Chondrocyte (in vitro differentiated cells): Measurements from ENCODE around the gene PPM1G. TPM values are rescaled to one million over a fixed set of nuclear protein-coding genes. Genes with fewer than 3 reads are reported as not detected.
"Not testable (repeated sequence)": the region's sequence is repeated elsewhere in the genome, so short reads cannot be mapped to it uniquely, and the experiment has no call there.

ENCODE experiments used
- DNase-seq: peaks from one replicate; pipeline ENCODE4 v3.0.0; 2021; ENCODE audit warnings: mixed read lengths, low spot score
- H3K27ac Mint-ChIP-seq: one replicate; pipeline ENCODE4 v1.8.0; 2021; ENCODE audit warnings: mild to moderate bottlenecking, moderate library complexity, mixed read lengths; ENCODE audit not compliant: unreplicated experiment
- H3K27me3 Mint-ChIP-seq: 2 replicates; pipeline ENCODE4 v1.8.0; 2021; ENCODE audit warnings: low read depth, mixed read lengths
- H3K36me3 Mint-ChIP-seq: 2 replicates; pipeline ENCODE4 v1.8.0; 2021; ENCODE audit warnings: low read depth, mixed read lengths
- H3K4me1 Mint-ChIP-seq: 2 replicates; pipeline ENCODE4 v1.8.0; 2021; ENCODE audit warnings: low read depth, mild to moderate bottlenecking, mixed read lengths
- H3K4me3 Mint-ChIP-seq: one replicate; pipeline ENCODE4 v1.8.0; 2021; ENCODE audit warnings: mild to moderate bottlenecking, moderate library complexity, mixed read lengths; ENCODE audit not compliant: unreplicated experiment
- H3K9me3 Mint-ChIP-seq: 2 replicates; pipeline ENCODE4 v1.8.0; 2021; ENCODE audit warnings: low read depth, mixed read lengths
- CTCF ChIP-seq: fragments of 200-600 bp; sonication (generic); IDR thresholded peaks from 2 replicates; pipeline ENCODE4 v1.5.0; 2021; ENCODE audit warnings: antibody characterized with exemption, mild to moderate bottlenecking, moderate library complexity
- total RNA-seq: library from RNA; stranded (reverse); gene quantifications from 3 replicates; pipeline ENCODE4 v1.2.1, GENCODE V29; 2021

The PPM1G gene
- total RNA-seq, 1 donor from 2014 or later: 55.7 TPM

- no peak for TF ChIP-seq CTCF
- Mint-ChIP-seq H3K27ac (peak overlapping the region; percentile 98), H3K27me3 (no peaks in the 10 kb centered on the region), H3K36me3 (no peaks in the 10 kb centered on the region), H3K4me3 (peak overlapping the region; percentile 93), H3K9me3 (no peaks in the 10 kb centered on the region), H3K4me1 (peaks cover 35% of the 10 kb centered on the region)
- DNase-seq: no peak
These were observed 18.4 kb upstream of the PPM1G start for GRCh38 chr2:27427863-27428212.

GRCh38 chr2:27425039-27425438, 15.6 kb upstream of the PPM1G start:
- not testable (repeated sequence) for DNase-seq, H3K9me3 Mint-ChIP-seq, H3K27me3 Mint-ChIP-seq, H3K27ac Mint-ChIP-seq, H3K4me3 Mint-ChIP-seq, H3K36me3 Mint-ChIP-seq
- H3K4me1 Mint-ChIP-seq: peaks cover 15% of the 10 kb centered on the region

GRCh38 chr2:27422958-27423357, 13.6 kb upstream of the PPM1G start:
- no peak overlapping the region for H3K4me3 Mint-ChIP-seq
- no peak for DNase-seq
- no peaks in the 10 kb centered on the region for H3K36me3 Mint-ChIP-seq
- TF ChIP-seq CTCF: no peak
- H3K27me3 Mint-ChIP-seq: no peaks in the 10 kb centered on the region
- peaks cover 6% of the 10 kb centered on the region for H3K4me1 Mint-ChIP-seq
- no peak overlapping the region for H3K27ac Mint-ChIP-seq
- no peaks in the 10 kb centered on the region for H3K9me3 Mint-ChIP-seq

GRCh38 chr2:27421660-27422250, 12.4 kb upstream of the PPM1G start:
- no peak for TF ChIP-seq CTCF
- H3K27ac Mint-ChIP-seq: no peak overlapping the region
- H3K4me1 Mint-ChIP-seq: no peaks in the 10 kb centered on the region
- H3K36me3 Mint-ChIP-seq: no peaks in the 10 kb centered on the region
- DNase-seq: no peak
- H3K27me3 Mint-ChIP-seq: no peaks in the 10 kb centered on the region
- no peaks in the 10 kb centered on the region for H3K9me3 Mint-ChIP-seq
- no peak overlapping the region for H3K4me3 Mint-ChIP-seq

GRCh38 chr2:27420996-27421395, 11.6 kb upstream of the PPM1G start:
- no peaks in the 10 kb centered on the region for H3K36me3 Mint-ChIP-seq
- no peak overlapping the region for H3K27ac Mint-ChIP-seq
- H3K4me1 Mint-ChIP-seq: no peaks in the 10 kb centered on the region
- no peak overlapping the region for H3K4me3 Mint-ChIP-seq
- no peaks in the 10 kb centered on the region for H3K27me3 Mint-ChIP-seq
- H3K9me3 Mint-ChIP-seq: no peaks in the 10 kb centered on the region
- no peak for TF ChIP-seq CTCF
- DNase-seq: no peak

- Mint-ChIP-seq H3K4me1 (no peaks in the 10 kb centered on the region), H3K36me3 (no peaks in the 10 kb centered on the region), H3K9me3 (no peaks in the 10 kb centered on the region), H3K27me3 (no peaks in the 10 kb centered on the region), H3K4me3 (no peak overlapping the region), H3K27ac (no peak overlapping the region)
- no peak for TF ChIP-seq CTCF
- no peak for DNase-seq
These were observed 6.8 kb upstream of the PPM1G start for GRCh38 chr2:27416151-27416550.
